Astrocyte (in vitro differentiated cells and primary cell): ENCODE results near the gene IRGQ. TPM values are rescaled to one million over a fixed set of nuclear protein-coding genes. Genes with fewer than 3 reads are reported as not detected.

ENCODE experiments used
- DNase-seq: peaks from one replicate; pipeline ENCODE4 v3.0.0-alpha.2; 2010; ENCODE audit warnings: low read depth
- FAIRE-seq: peaks from 2 replicates; lab custom pipeline; 2011; peaks lifted over from hg19 to GRCh38; lab: Jason Lieb, UNC
- H2AFZ ChIP-seq: 2 replicates; pipeline ENCODE4 v1.6.0; 2012; ENCODE audit warnings: low read depth, low read length, inconsistent platforms
- H3K27ac ChIP-seq: 2 replicates; pipeline ENCODE4 v1.5.1; 2011; ENCODE audit warnings: low read depth, low read length, inconsistent platforms
- H3K27me3 ChIP-seq: 2 replicates; pipeline ENCODE4 v1.6.0; 2011; ENCODE audit warnings: low read length, inconsistent platforms; ENCODE audit not compliant: insufficient read depth
- H3K36me3 ChIP-seq: 2 replicates; pipeline ENCODE4 v1.5.1; 2011; ENCODE audit warnings: low read length, inconsistent platforms; ENCODE audit not compliant: insufficient read depth
- H3K4me1 ChIP-seq: 2 replicates; pipeline ENCODE4 v1.5.1; 2011; ENCODE audit warnings: low read length, inconsistent platforms; ENCODE audit not compliant: insufficient read depth
- H3K4me2 ChIP-seq: 2 replicates; pipeline ENCODE4 v1.6.0; 2012; ENCODE audit warnings: low read length, inconsistent platforms
- H3K4me3 ChIP-seq: 2 replicates; pipeline ENCODE4 v1.5.1; 2011; ENCODE audit warnings: low read depth, mild to moderate bottlenecking, low read length, inconsistent platforms; ENCODE audit not compliant: insufficient read depth
- H3K79me2 ChIP-seq: 2 replicates; pipeline ENCODE4 v1.6.0; 2012; ENCODE audit warnings: mild to moderate bottlenecking, low read length, inconsistent platforms; ENCODE audit not compliant: insufficient read depth
- H3K9ac ChIP-seq: 2 replicates; pipeline ENCODE4 v1.6.0; 2012; ENCODE audit warnings: mild to moderate bottlenecking, low read length, inconsistent platforms
- H3K9me3 ChIP-seq: 2 replicates; pipeline ENCODE4 v1.5.1; 2012; ENCODE audit warnings: low read depth, mild to moderate bottlenecking, low read length, inconsistent platforms; ENCODE audit not compliant: insufficient read depth
- H4K20me1 ChIP-seq: 2 replicates; pipeline ENCODE4 v1.6.0; 2012; ENCODE audit warnings: low read length, inconsistent platforms; ENCODE audit not compliant: insufficient read depth
- H3K27ac Mint-ChIP-seq: one replicate; pipeline ENCODE4 v1.8.0; 2021; ENCODE audit warnings: mild to moderate bottlenecking, mixed read lengths; ENCODE audit not compliant: unreplicated experiment
- H3K27me3 Mint-ChIP-seq: one replicate; pipeline ENCODE4 v1.8.0; 2021; ENCODE audit warnings: low read depth, mixed read lengths; ENCODE audit not compliant: unreplicated experiment
- H3K36me3 Mint-ChIP-seq: one replicate; pipeline ENCODE4 v1.8.0; 2021; ENCODE audit warnings: low read depth, mixed read lengths; ENCODE audit not compliant: unreplicated experiment
- H3K4me1 Mint-ChIP-seq: one replicate; pipeline ENCODE4 v1.8.0; 2021; ENCODE audit warnings: low read depth, mixed read lengths; ENCODE audit not compliant: unreplicated experiment
- H3K4me3 Mint-ChIP-seq: one replicate; pipeline ENCODE4 v1.8.0; 2021; ENCODE audit warnings: mild to moderate bottlenecking, moderate library complexity, mixed read lengths; ENCODE audit not compliant: unreplicated experiment
- H3K9me3 Mint-ChIP-seq: one replicate; pipeline ENCODE4 v1.8.0; 2021; ENCODE audit warnings: mild to moderate bottlenecking, mixed read lengths; ENCODE audit not compliant: unreplicated experiment
- CTCF ChIP-seq: IDR thresholded peaks from 2 replicates; pipeline ENCODE4 v1.5.1; 2011; ENCODE audit warnings: low read depth, mild to moderate bottlenecking, inconsistent platforms, low read length, moderate library complexity; ENCODE audit not compliant: insufficient read depth
- EZH2 ChIP-seq: IDR thresholded peaks from 2 replicates; pipeline ENCODE4 v1.6.1; 2012; ENCODE audit warnings: mild to moderate bottlenecking, low read length, inconsistent platforms; ENCODE audit not compliant: insufficient read depth
- total RNA-seq: library from RNA; stranded (reverse); gene quantifications from 2 replicates; pipeline ENCODE4 v1.2.1, GENCODE V29; 2021

The IRGQ gene
- total RNA-seq, 1 donor from 2014 or later, result 60.7 TPM

- H3K4me1 Mint-ChIP-seq, result no peaks in the 10 kb centered on the region
- H2AFZ ChIP-seq, result no peak overlapping the region
- peaks cover 11% of the 10 kb centered on the region for H3K36me3 Mint-ChIP-seq
- no peak overlapping the region for H3K4me3 Mint-ChIP-seq
- no peak overlapping the region for H3K4me3 ChIP-seq
- no peaks in the 10 kb centered on the region for H3K9me3 ChIP-seq
- H3K79me2 ChIP-seq, result no peaks in the 10 kb centered on the region
- no peaks in the 10 kb centered on the region for H3K27me3 Mint-ChIP-seq
- H3K4me2 ChIP-seq, result no peak overlapping the region
- DNase-seq, result peak; percentile 40
- H3K9me3 Mint-ChIP-seq, result no peaks in the 10 kb centered on the region
- TF ChIP-seq CTCF (peak; percentile 89), EZH2 (no peak)
- no peak overlapping the region for H3K27ac ChIP-seq
- no peak overlapping the region for H3K9ac ChIP-seq
- H3K4me1 ChIP-seq, result no peaks in the 10 kb centered on the region
- H3K27ac Mint-ChIP-seq, result no peak overlapping the region
- no peaks in the 10 kb centered on the region for H3K27me3 ChIP-seq
- H4K20me1 ChIP-seq, result peaks cover 8% of the 10 kb centered on the region
- no peak for FAIRE-seq
- peaks cover 9% of the 10 kb centered on the region for H3K36me3 ChIP-seq
These were observed 40.7 kb downstream of the IRGQ start for GRCh38 chr19:43555185-43555770.

- no peak overlapping the region for H3K27ac ChIP-seq
- TF ChIP-seq CTCF (no peak), EZH2 (no peak)
- H3K9ac ChIP-seq, result no peak overlapping the region
- DNase-seq (no peak), FAIRE-seq (no peak)
- peaks cover 8% of the 10 kb centered on the region for H4K20me1 ChIP-seq
- Mint-ChIP-seq H3K27me3 (no peaks in the 10 kb centered on the region), H3K4me1 (no peaks in the 10 kb centered on the region), H3K4me3 (no peak overlapping the region), H3K9me3 (no peaks in the 10 kb centered on the region), H3K27ac (no peak overlapping the region), H3K36me3 (peaks cover 16% of the 10 kb centered on the region)
- no peak overlapping the region for H3K4me2 ChIP-seq
- no peaks in the 10 kb centered on the region for H3K79me2 ChIP-seq
- peaks cover 9% of the 10 kb centered on the region for H3K36me3 ChIP-seq
- H3K9me3 ChIP-seq, result no peaks in the 10 kb centered on the region
- no peaks in the 10 kb centered on the region for H3K27me3 ChIP-seq
- H3K4me3 ChIP-seq, result no peak overlapping the region
- H3K4me1 ChIP-seq, result no peaks in the 10 kb centered on the region
- H2AFZ ChIP-seq, result no peak overlapping the region
These were observed 41.5 kb downstream of the IRGQ start for GRCh38 chr19:43554317-43554895.

- H3K36me3 Mint-ChIP-seq, result peaks cover 19% of the 10 kb centered on the region
- Histone ChIP-seq H3K27ac (no peak overlapping the region), H3K4me2 (no peak overlapping the region), H3K36me3 (peaks cover 9% of the 10 kb centered on the region), H3K4me1 (no peaks in the 10 kb centered on the region), H3K4me3 (no peak overlapping the region), H4K20me1 (peaks cover 8% of the 10 kb centered on the region), H3K9ac (no peak overlapping the region), H3K27me3 (no peaks in the 10 kb centered on the region), H2AFZ (no peak overlapping the region), H3K79me2 (no peaks in the 10 kb centered on the region), H3K9me3 (no peaks in the 10 kb centered on the region)
- H3K27ac Mint-ChIP-seq, result no peak overlapping the region
- FAIRE-seq (no peak), DNase-seq (no peak)
- no peak overlapping the region for H3K4me3 Mint-ChIP-seq
- no peaks in the 10 kb centered on the region for H3K9me3 Mint-ChIP-seq
- H3K4me1 Mint-ChIP-seq, result no peaks in the 10 kb centered on the region
- TF ChIP-seq EZH2 (no peak), CTCF (no peak)
- no peaks in the 10 kb centered on the region for H3K27me3 Mint-ChIP-seq
These were observed 42.3 kb downstream of the IRGQ start for GRCh38 chr19:43553656-43554055.
